Ovary (tissue), 9 donors: Measurements from ENCODE around the gene ZFP28. TPM values are rescaled to one million over a fixed set of nuclear protein-coding genes. Genes with fewer than 3 reads are reported as not detected.

ENCODE experiments used
- DNase-seq, 5 donors: peaks; one replicate each; pipeline ENCODE4 v3.0.0-alpha.2; 2019 to 2020
- H3K27ac ChIP-seq, 2 donors: fragments of 200-600 bp; one replicate each; pipeline versions ENCODE4 v1.5.1 to v1.8.0; 2019 to 2022
- H3K27me3 ChIP-seq: fragments of 200-600 bp; one replicate; pipeline ENCODE4 v1.8.0; 2022
- H3K36me3 ChIP-seq: fragments of 200-600 bp; sonication (generic); one replicate; pipeline ENCODE4 v1.5.1; 2019
- H3K4me1 ChIP-seq: one replicate; pipeline ENCODE4 v1.8.1; 2013; ENCODE audit warnings: mild to moderate bottlenecking, moderate library complexity; ENCODE audit not compliant: insufficient read depth
- H3K4me3 ChIP-seq: fragments of 200-600 bp; sonication (generic); one replicate; pipeline ENCODE4 v1.5.1; 2017
- H3K9me3 ChIP-seq, 2 donors: fragments of 200-600 bp in 1 of 2; sonication (generic) in 1 of 2; one replicate each; pipeline versions ENCODE4 v1.5.1 to v1.8.1; 2013 to 2019; ENCODE audit warnings: mild to moderate bottlenecking in 1 of 2, moderate library complexity in 1 of 2
- EP300 ChIP-seq: sonication (generic); formaldehyde crosslinking; IDR thresholded peaks from one replicate; pipeline ENCODE4 v1.6.1; 2017; ENCODE audit warnings: antibody characterized with exemption
- POLR2A ChIP-seq: fragments of 450-650 bp; IDR thresholded peaks from one replicate; pipeline ENCODE4 v1.6.1; 2017; ENCODE audit warnings: antibody characterized with exemption, mild to moderate bottlenecking, moderate library complexity
- WGBS, 3 donors: extraction: QIAGEN DNeasy Blood & Tissue Kit in 1 of 3; methylation state at CpG; one replicate each; pipeline versions ENCODE4 v1.1.5 to v1.1.7; 2013 to 2017; 5-methylcytosine and 5-hydroxymethylcytosine counted together
- intact Hi-C, 4 donors: fragments of 100-400 bp; cut with DNase I; formaldehyde crosslinking; loops; one replicate each; pipeline versions ENCODE4 v1.11.0 to v1.15.1; 2022 to 2023
- polyA plus RNA-seq, 2 donors: library from polyadenylated mRNA; stranded (reverse); fragments of 200-250 nt in 1 of 2; fragments of 350-450 nt in 1 of 2; fragmentation: Illumina TruSeq in 1 of 2; extraction: RNeasy Lipid Tissue Mini Kit (QIAGEN cat#74804) in 1 of 2; gene quantifications; one replicate each; pipeline ENCODE4 v1.2.3, GENCODE V29; 2013 to 2014
- total RNA-seq, 7 donors: library from RNA; depleted of rRNA in 2 of 7; stranded (reverse); fragments of >200 nt in 2 of 7; fragmentation: NEBNext Ultra II Directional in 3 of 7; extraction: Animal tissue kit (Norgen Biotek cat#: 25700) in 3 of 7; gene quantifications; one replicate each; pipeline versions ENCODE4 v1.1.0 to v1.2.4, GENCODE V29; 2016 to 2023
- TF ChIP-seq, protein P1 (sequence below), 3 donors: fragments of 450-650 bp in 2 of 3; fragments of 200-600 bp in 1 of 3; IDR thresholded peaks; one replicate each; pipeline versions ENCODE4 v1.5.1 to v1.8.0; 2016 to 2022; ENCODE audit warnings: antibody characterized with exemption in 3 of 3, mild to moderate bottlenecking in 1 of 3
- donor health status: DM: no; HTN: no; CAD: no; lungs with moderate emphysema.
- donor health status: DM: no; HTN: no; CAD: no.
- donor health status: Bipolar disorder and iron deficiency.
- donor health status: DM: yes; HTN: yes; CAD: no.
- donor health status: DM: no; HTN: no; CAD: no.
- donor health status: DM: yes; HTN: yes; CAD: no.

The ZFP28 gene
- total and polyA plus RNA-seq, 9 donors, result 4.9 to 15.7 (median 13.1) TPM

- 1% methylated on average over 23 of the region's 23 CpGs for WGBS, 3 donors
- Histone ChIP-seq H3K4me3 (peak overlapping the region; percentile 86), H3K27ac (peak overlapping the region in 1 of 2 donors; percentile 52), H3K9me3 (peaks cover under 1 to 32% of the 10 kb centered on the region in 2 donors), H3K27me3 (no peaks in the 10 kb centered on the region), H3K4me1 (peaks cover 9% of the 10 kb centered on the region), H3K36me3 (no peaks in the 10 kb centered on the region)
- intact Hi-C loops, result no loop called here
- TF ChIP-seq POLR2A (no peak), EP300 (no peak)
- TF ChIP-seq, protein P1, sequence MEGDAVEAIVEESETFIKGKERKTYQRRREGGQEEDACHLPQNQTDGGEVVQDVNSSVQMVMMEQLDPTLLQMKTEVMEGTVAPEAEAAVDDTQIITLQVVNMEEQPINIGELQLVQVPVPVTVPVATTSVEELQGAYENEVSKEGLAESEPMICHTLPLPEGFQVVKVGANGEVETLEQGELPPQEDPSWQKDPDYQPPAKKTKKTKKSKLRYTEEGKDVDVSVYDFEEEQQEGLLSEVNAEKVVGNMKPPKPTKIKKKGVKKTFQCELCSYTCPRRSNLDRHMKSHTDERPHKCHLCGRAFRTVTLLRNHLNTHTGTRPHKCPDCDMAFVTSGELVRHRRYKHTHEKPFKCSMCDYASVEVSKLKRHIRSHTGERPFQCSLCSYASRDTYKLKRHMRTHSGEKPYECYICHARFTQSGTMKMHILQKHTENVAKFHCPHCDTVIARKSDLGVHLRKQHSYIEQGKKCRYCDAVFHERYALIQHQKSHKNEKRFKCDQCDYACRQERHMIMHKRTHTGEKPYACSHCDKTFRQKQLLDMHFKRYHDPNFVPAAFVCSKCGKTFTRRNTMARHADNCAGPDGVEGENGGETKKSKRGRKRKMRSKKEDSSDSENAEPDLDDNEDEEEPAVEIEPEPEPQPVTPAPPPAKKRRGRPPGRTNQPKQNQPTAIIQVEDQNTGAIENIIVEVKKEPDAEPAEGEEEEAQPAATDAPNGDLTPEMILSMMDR (IDR thresholded peaks at IDR 0.05), result no peak
- DNase-seq, result peak in 3 of 5 donors; percentile 35 to 68 (median 54)
These were observed 28.1 kb downstream of the ZFP28 start for GRCh38 chr19:56566904-56567273.

DNA sequence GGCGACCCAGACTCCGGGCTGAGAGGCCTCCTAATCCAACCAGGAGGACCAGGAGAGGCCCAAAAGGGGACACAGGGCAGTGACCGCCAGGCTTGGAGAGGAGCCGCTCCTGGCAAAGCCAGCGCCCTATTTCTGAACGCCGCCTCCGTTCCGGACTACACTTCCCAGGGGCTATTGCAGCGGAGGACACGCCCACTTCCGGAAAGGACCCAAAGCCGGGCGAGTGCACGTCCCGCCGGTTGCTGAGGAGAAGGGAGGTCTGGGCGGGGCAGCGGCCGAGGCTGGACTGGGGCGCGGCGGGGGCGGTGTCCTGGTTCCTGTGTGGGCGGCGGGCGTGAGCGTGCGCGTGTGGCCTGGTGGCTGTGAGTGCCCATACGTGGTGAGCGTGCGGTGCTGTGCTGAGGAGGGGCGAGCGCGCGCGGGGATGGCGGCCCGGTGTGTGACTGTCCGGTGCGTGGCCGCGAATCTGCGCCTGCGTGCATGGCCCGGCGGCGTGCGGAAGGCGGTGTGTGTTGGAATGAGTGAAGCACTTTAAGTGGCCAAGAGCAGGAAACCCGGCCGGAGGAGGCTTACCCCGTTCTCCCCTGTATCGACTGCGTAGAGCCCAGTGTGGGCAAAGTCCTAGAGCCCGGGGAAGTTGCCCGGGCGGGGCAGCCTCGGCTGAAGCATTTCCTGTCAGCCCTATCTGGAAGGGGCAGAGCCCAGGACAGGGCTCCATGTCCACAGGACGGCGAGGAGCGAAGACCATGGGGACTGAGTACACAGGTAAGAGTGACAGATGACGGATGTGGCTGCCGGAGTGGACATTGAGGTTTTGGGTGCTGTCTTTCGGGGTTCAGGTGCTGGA is 28.7 kb downstream of the ZFP28 start, which contains the start of gene ZNF470:
TSS of gene ZNF470 (plus strand) at position 195 of the 847 bp plus-strand sequence. CDS start 2,844 bp downstream, outside the sequence.
- 1 to 3% (median 2%) methylated on average over 53 to 66 of the region's 66 CpGs for WGBS, 3 donors
- DNase-seq, result peak; percentile 92 to 94 (median 92)
- Histone ChIP-seq H3K27ac (peak within 1 kb of the TSS in 1 of 2 donors; percentile 52), H3K4me1 (peaks cover 9% of the 10 kb centered on the region), H3K4me3 (peak within 1 kb of the TSS; percentile 86), H3K36me3 (no peaks in the 10 kb centered on the region), H3K9me3 (peaks cover 0 to 32% of the 10 kb centered on the region in 2 donors), H3K27me3 (no peaks in the 10 kb centered on the region)
- TF ChIP-seq EP300 (no peak), POLR2A (peak; percentile 48)
- TF ChIP-seq, protein P1 (IDR thresholded peaks at IDR 0.05), result no peak
- intact Hi-C loops, result no loop called here

- H3K27me3 ChIP-seq, result no peaks in the 10 kb centered on the region
- no peak overlapping the region for H3K27ac ChIP-seq
- peaks cover 7% of the 10 kb centered on the region for H3K4me1 ChIP-seq
- WGBS, 3 donors, result 49 to 50% (median 50%) methylated on average over 2 of the region's 2 CpGs
- no peak for DNase-seq
- H3K4me3 ChIP-seq, result no peak overlapping the region
- H3K9me3 ChIP-seq, result peaks cover 9 to 55% of the 10 kb centered on the region in 2 donors
- peaks cover 6% of the 10 kb centered on the region for H3K36me3 ChIP-seq
- intact Hi-C loops, result no loop called here
- TF ChIP-seq EP300, result no peak
- TF ChIP-seq, protein P1 (IDR thresholded peaks at IDR 0.05), result no peak
- no peak for TF ChIP-seq POLR2A
These were observed 33.8 kb downstream of the ZFP28 start for GRCh38 chr19:56572589-56572988.

DNA sequence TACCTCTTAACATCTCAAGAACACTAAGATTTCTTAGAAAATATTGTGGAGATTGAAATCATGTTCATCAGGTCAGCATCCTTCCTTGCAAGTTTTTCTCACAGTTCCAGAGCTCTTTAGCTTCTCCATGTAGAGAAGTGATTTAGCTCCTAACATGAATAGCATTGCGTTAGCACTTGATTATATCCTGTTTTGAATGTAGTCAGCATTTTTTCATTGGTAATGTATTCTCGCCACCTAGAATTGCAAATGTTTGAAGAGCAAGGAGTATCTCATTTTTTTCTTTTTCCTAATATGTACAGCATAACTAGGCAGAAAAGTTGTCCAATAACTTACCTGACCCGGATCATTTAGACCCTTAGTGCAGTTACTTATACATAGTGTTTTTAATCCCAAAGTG is 35.2 kb downstream of the ZFP28 start:
- peaks cover 6% of the 10 kb centered on the region for H3K36me3 ChIP-seq
- H3K27ac ChIP-seq, result no peak overlapping the region
- no peak overlapping the region for H3K4me3 ChIP-seq
- no peaks in the 10 kb centered on the region for H3K27me3 ChIP-seq
- H3K9me3 ChIP-seq, result peaks cover 15 to 66% of the 10 kb centered on the region in 2 donors
- DNase-seq, result no peak
- no peak for TF ChIP-seq POLR2A
- TF ChIP-seq, protein P1 (IDR thresholded peaks at IDR 0.05), result no peak
- TF ChIP-seq EP300, result no peak
- H3K4me1 ChIP-seq, result no peaks in the 10 kb centered on the region
- 97 to 99% (median 98%) methylated on average over 3 of the region's 3 CpGs for WGBS, 3 donors
- intact Hi-C loops, result no loop called here
